Vagina (tissue), 2 donors: ENCODE data around the gene DENND5A. TPM values are rescaled to one million over a fixed set of nuclear protein-coding genes. Genes with fewer than 3 reads are reported as not detected.

Experiments used
- DNase-seq, 2 donors: peaks; one replicate each; pipeline ENCODE4 v3.0.0-alpha.2; 2017; ENCODE audit errors: extremely low spot score in 2 of 2
- H3K27ac ChIP-seq: fragments of 200-600 bp; sonication (generic); one replicate; pipeline ENCODE4 v1.5.1; 2019
- H3K27me3 ChIP-seq: fragments of 200-600 bp; sonication (generic); one replicate; pipeline ENCODE4 v1.5.1; 2019
- H3K36me3 ChIP-seq, 2 donors: fragments of 200-600 bp; sonication (generic); one replicate each; pipeline ENCODE4 v1.5.1; 2017 to 2019
- H3K4me1 ChIP-seq: fragments of 200-600 bp; sonication (generic); one replicate; pipeline ENCODE4 v1.5.1; 2019
- H3K4me3 ChIP-seq, 2 donors: fragments of 200-600 bp; sonication (generic); 1 replicate in 1 of 2; 2 replicates in 1 of 2; pipeline ENCODE4 v1.5.1; 2016 to 2019
- H3K9me3 ChIP-seq: fragments of 200-600 bp; sonication (generic); one replicate; pipeline ENCODE4 v1.5.1; 2019
- POLR2A ChIP-seq, 2 donors: fragments of 450-650 bp; IDR thresholded peaks; one replicate each; pipeline ENCODE4 v1.6.1; 2017; ENCODE audit warnings: antibody characterized with exemption in 2 of 2, mild to moderate bottlenecking in 2 of 2, moderate library complexity in 2 of 2
- POLR2AphosphoS5 ChIP-seq, 2 donors: sonication (generic); formaldehyde crosslinking; IDR thresholded peaks; one replicate each; pipeline ENCODE4 v1.9.0; 2017; ENCODE audit warnings: antibody characterized with exemption in 2 of 2, mild to moderate bottlenecking in 2 of 2, low read depth in 1 of 2; ENCODE audit not compliant: insufficient read depth in 1 of 2
- intact Hi-C: fragments of 100-400 bp; cut with DNase I; formaldehyde crosslinking; loops from one replicate; pipeline ENCODE4 v1.15.1; 2023
- total RNA-seq: library from RNA; depleted of rRNA; stranded (reverse); fragments of >200 nt; gene quantifications from one replicate; pipeline ENCODE4 v1.2.3, GENCODE V29; 2016
- TF ChIP-seq, protein P1 (sequence below), 3 experiments: fragments of 450-650 bp in 2 of 3; fragments of 200-600 bp in 1 of 3; sonication (generic) in 1 of 3; IDR thresholded peaks; one replicate each; pipeline ENCODE4 v1.5.1; 2017 to 2019; ENCODE audit warnings: antibody characterized with exemption in 3 of 3, mild to moderate bottlenecking in 2 of 3, moderate library complexity in 2 of 3

Gene DENND5A
- total RNA-seq, 1 donor from 2014 or later, result 82.0 TPM

GRCh38 chr11:9155930-9156329 lies 109.2 kb downstream of the DENND5A start:
- no peaks in the 10 kb centered on the region for H3K9me3 ChIP-seq
- no peaks in the 10 kb centered on the region for H3K4me1 ChIP-seq
- H3K27ac ChIP-seq, result no peak overlapping the region
- no peaks in the 10 kb centered on the region for H3K27me3 ChIP-seq
- TF ChIP-seq, protein P1, sequence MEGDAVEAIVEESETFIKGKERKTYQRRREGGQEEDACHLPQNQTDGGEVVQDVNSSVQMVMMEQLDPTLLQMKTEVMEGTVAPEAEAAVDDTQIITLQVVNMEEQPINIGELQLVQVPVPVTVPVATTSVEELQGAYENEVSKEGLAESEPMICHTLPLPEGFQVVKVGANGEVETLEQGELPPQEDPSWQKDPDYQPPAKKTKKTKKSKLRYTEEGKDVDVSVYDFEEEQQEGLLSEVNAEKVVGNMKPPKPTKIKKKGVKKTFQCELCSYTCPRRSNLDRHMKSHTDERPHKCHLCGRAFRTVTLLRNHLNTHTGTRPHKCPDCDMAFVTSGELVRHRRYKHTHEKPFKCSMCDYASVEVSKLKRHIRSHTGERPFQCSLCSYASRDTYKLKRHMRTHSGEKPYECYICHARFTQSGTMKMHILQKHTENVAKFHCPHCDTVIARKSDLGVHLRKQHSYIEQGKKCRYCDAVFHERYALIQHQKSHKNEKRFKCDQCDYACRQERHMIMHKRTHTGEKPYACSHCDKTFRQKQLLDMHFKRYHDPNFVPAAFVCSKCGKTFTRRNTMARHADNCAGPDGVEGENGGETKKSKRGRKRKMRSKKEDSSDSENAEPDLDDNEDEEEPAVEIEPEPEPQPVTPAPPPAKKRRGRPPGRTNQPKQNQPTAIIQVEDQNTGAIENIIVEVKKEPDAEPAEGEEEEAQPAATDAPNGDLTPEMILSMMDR (IDR thresholded peaks at IDR 0.05), result no peak
- TF ChIP-seq POLR2AphosphoS5 (IDR thresholded peaks at IDR 0.05; ENCODE audit: insufficient read depth in 1 of 2, low read depth in 1 of 2), result no peak
- TF ChIP-seq POLR2A (IDR thresholded peaks at IDR 0.05), result no peak
- peaks cover 0 to 13% of the 10 kb centered on the region in 2 donors for H3K36me3 ChIP-seq
- no peak overlapping the region for H3K4me3 ChIP-seq
- intact Hi-C loops, result no loop called here
- DNase-seq, result no peak

- Histone ChIP-seq H3K36me3 (peaks cover 0 to 12% of the 10 kb centered on the region in 2 donors), H3K4me3 (no peak overlapping the region), H3K4me1 (no peaks in the 10 kb centered on the region), H3K27me3 (no peaks in the 10 kb centered on the region), H3K9me3 (no peaks in the 10 kb centered on the region), H3K27ac (no peak overlapping the region)
- no peak for TF ChIP-seq POLR2A (IDR thresholded peaks at IDR 0.05)
- TF ChIP-seq, protein P1 (IDR thresholded peaks at IDR 0.05), result no peak
- TF ChIP-seq POLR2AphosphoS5 (IDR thresholded peaks at IDR 0.05; ENCODE audit: insufficient read depth in 1 of 2, low read depth in 1 of 2), result no peak
- intact Hi-C loops, result no loop called here
- no peak for DNase-seq
Measured at GRCh38 chr11:9153651-9154050, 111.5 kb downstream of the DENND5A start.

GRCh38 chr11:9151631-9152030 lies 113.5 kb downstream of the DENND5A start:
- TF ChIP-seq, protein P1 (IDR thresholded peaks at IDR 0.05), result no peak
- TF ChIP-seq POLR2A (IDR thresholded peaks at IDR 0.05), result no peak
- intact Hi-C loops, result no loop called here

DNA sequence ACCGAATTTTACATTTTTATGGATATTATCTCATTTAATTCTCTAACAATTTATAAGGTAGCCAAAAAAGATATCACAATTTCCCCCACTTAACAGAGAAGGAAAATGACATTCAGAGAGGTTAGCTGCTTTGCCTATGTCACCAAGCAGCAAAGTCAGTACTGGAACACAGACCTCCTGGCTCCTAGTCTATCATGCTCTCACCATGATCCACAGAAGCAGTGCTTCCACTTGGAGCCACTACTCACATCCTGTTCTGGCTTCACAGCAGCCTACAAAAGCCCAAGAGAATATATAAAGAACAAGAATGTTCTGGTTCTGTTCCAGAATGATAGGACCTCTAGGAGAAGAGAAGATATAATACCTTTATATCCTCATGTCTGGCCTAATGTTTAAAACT lies 114.2 kb downstream of the DENND5A start:
- Histone ChIP-seq H3K27ac (no peak overlapping the region), H3K4me3 (no peak overlapping the region), H3K9me3 (no peaks in the 10 kb centered on the region), H3K4me1 (no peaks in the 10 kb centered on the region), H3K36me3 (peaks cover 0 to 29% of the 10 kb centered on the region in 2 donors), H3K27me3 (no peaks in the 10 kb centered on the region)
- intact Hi-C loops, result no loop called here
- TF ChIP-seq POLR2AphosphoS5 (IDR thresholded peaks at IDR 0.05; ENCODE audit: insufficient read depth in 1 of 2, low read depth in 1 of 2), result no peak
- no peak for TF ChIP-seq POLR2A (IDR thresholded peaks at IDR 0.05)
- TF ChIP-seq, protein P1 (IDR thresholded peaks at IDR 0.05), result no peak
- no peak for DNase-seq

More at GRCh38 chr11:9151631-9152030, 113.5 kb downstream of the DENND5A start:
- Histone ChIP-seq H3K4me1 (no peaks in the 10 kb centered on the region), H3K27me3 (no peaks in the 10 kb centered on the region), H3K27ac (no peak overlapping the region), H3K9me3 (no peaks in the 10 kb centered on the region), H3K4me3 (no peak overlapping the region), H3K36me3 (peaks cover 0 to 22% of the 10 kb centered on the region in 2 donors)
- DNase-seq, result no peak

- Histone ChIP-seq H3K4me1 (no peaks in the 10 kb centered on the region), H3K9me3 (no peaks in the 10 kb centered on the region), H3K27ac (no peak overlapping the region), H3K36me3 (peaks cover 0 to 33% of the 10 kb centered on the region in 2 donors), H3K4me3 (no peak overlapping the region), H3K27me3 (no peaks in the 10 kb centered on the region)
- intact Hi-C loops, result no loop called here
- DNase-seq, result no peak
- TF ChIP-seq, protein P1 (IDR thresholded peaks at IDR 0.05), result no peak
- no peak for TF ChIP-seq POLR2AphosphoS5 (IDR thresholded peaks at IDR 0.05; ENCODE audit: insufficient read depth in 1 of 2, low read depth in 1 of 2)
Measured at GRCh38 chr11:9150501-9150900, 114.6 kb downstream of the DENND5A start.
